NCI-H69 (cell line): ENCODE data around the gene LAMA2.
"Not testable (repeated sequence)": the region's sequence is repeated elsewhere in the genome, so short reads cannot be mapped to it uniquely, and the experiment has no call there.

Experiments
- DNase-seq: peaks from one replicate; lab custom pipeline; 2025; lab: John Stamatoyannopoulos, UW

The LAMA2 gene

GRCh38 chr6:129009851-129010250 is 126.9 kb downstream of the LAMA2 start:
- DNase-seq, result peak; percentile 3

GRCh38 chr6:129014302-129014701 is 131.4 kb downstream of the LAMA2 start:
- no peak for DNase-seq

DNA sequence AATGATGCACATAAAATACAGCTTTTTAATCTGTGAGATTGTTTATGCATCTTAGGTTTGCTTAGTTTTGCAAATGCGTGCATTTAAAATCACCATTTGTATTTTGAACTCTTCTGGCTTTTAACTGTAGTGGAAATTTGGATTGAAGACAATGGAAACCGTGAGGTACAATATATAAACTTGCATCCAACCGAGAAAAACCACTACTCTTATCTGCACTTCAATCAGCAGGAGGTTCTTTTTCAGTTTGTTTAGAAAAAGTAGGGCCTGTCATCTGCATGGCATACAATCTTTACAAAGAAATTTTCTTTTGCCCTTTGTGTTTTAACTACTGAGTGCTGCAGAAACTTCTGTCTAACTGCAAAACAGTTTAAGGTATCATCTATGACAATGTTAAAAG is 132.8 kb downstream of the LAMA2 start:
- DNase-seq, result no peak

GRCh38 chr6:129016844-129017243 is 133.9 kb downstream of the LAMA2 start:
- no peak for DNase-seq

DNA sequence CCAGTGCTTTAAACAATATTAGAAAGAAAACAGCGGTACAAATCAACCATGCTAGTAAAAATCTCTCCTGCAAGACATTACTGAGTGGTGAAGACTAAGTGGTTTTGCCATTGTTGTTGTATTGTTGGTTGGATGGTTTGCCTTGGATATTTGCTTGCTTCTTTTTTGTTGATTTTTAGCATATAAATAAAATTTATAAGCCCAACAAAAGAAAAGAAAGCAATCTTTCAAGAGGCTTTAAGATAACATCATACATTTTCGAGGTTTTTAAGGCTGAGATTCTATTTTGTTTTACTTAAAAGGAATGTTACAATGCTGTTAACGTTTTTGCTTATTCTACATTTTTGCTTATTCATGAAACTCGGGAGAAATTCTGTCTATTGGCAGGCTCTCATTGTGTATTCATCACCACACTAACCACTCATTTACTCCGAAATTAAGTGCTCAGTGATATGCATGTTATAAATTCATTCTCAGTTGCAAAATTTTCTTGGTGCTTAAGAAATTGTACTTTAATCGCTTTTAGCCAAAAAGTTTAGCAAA is 139.1 kb downstream of the LAMA2 start:
- DNase-seq, result no peak

DNA sequence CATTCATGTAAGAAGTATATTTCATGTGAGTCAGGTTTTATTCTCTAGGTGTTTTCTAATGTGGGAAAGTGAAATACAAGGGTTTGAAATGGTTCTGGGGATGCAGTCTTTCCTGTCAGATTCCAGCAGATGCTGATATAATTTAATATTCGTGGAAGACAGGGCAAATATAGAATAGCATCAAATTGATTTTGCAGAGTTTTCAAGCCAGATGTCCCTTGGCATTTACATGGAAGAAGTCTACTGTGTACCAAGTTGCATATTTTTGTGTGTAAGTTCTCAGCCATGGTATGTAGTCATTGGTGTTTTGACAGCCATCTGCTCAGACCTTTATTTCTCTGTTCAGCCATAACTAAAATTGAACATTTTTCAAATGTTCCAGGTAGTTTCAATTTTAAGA is 143.7 kb downstream of the LAMA2 start:
- no peak for DNase-seq

GRCh38 chr6:129029778-129030177 is 146.8 kb downstream of the LAMA2 start:
- DNase-seq, result no peak

DNA sequence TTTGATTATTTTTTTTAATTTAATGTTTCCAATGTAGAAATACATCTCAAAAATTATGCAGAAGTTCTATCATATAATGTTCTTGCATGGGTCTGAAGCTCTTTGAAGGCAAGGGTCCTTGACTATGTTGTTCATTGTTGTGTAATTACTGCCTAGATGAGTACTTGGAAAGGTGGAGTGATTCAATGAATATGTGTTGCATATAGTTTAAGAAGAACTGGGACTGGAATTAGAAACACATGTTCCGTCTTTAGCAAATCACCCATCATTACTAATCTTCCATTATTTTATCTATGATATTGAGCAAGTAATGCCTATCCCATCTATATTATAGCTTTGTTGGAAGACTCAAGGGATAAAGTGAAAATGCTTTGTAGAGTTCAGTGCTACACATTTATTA is 147.3 kb downstream of the LAMA2 start:
- no peak for DNase-seq

GRCh38 chr6:129031051-129031599 is 148.2 kb downstream of the LAMA2 start:
- DNase-seq, result no peak

GRCh38 chr6:129032602-129033001 is 149.7 kb downstream of the LAMA2 start:
- DNase-seq, result no peak

DNA sequence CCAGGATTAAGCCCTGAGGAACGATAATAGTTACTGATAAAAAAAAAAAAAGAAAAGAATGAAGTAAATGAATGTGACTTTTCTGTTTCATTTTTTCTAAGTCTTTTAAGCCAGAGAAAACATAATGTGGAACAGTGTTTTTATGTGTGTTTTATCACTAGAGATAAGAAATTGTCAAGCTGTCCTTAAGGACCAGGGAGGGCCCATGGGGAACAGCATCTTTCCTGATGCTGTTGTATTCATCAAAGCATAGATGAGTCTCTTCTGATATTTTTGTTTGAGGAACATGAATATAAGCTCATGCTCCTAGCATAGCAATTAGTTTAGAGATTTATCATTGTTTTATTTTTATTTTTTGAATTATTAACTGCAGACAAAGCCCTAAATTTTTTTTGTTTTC is 150.2 kb downstream of the LAMA2 start:
- no peak for DNase-seq

GRCh38 chr6:129033581-129033980 is 150.6 kb downstream of the LAMA2 start:
- no peak for DNase-seq

DNA sequence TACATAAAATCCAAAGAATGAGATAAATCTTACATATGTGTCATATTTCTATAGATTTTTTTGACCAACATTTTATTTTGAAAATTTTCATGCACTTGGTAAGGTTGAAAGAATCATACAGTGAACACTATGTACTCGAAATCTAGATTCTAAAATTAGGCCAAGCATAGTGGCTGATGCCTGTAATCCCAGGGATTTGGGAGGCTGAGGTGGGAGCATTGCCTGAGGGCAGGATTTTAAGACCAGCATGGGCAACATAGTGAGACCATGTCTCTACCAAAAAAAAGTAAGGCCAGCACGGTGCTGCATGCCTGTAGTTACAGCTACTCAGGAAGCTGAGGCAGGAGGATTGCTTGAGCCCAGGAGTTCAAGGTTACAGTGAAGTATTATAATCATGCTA is 158.6 kb downstream of the LAMA2 start:
- DNase-seq, result no peak

GRCh38 chr6:129046526-129046925 is 163.6 kb downstream of the LAMA2 start:
- DNase-seq, result no peak

- DNase-seq, result no peak
Measured at GRCh38 chr6:129047834-129048233, 164.9 kb downstream of the LAMA2 start.

DNA sequence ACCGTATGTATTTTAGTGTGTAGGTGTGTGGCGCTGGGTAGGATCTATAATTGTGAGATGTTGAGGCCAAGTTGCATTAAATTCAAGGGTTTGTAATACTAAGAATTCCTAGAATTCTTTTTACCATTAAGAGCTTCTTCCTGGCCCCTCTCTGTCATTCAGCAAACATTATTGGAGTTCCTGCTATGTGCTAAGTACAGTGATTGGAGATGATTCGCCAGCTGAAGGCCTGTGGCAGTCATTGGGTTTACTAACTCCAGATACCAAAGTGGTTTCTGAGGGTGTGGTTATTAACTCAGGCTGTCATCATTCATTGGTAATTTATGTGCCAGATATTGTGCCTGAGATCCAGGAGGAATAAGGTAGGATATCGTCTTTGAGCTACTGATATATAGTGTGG is 167.1 kb downstream of the LAMA2 start:
- DNase-seq, result no peak

DNA sequence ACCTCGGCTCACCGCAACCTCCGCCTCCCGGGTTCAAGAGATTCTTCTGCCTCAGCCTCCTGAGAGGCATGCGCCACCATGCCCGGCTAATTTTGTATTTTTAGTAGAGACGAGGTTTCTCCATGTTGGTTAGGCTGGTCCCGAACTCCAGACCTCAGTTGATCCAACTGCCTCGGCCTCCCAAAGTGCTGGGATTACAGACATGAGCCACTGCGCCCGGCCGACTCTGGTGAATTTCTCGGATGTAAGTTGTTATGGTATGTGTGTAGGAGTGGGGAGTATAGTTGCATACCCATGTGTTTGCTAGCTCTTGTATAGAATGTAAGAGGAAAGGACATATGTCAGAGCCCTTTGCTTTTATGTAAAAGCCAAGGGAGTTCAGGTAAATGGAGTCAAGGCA is 170.2 kb downstream of the LAMA2 start:
- not testable (repeated sequence) for DNase-seq

GRCh38 chr6:129055796-129056195 is 172.9 kb downstream of the LAMA2 start:
- DNase-seq, result no peak

- no peak for DNase-seq
Measured at GRCh38 chr6:129059650-129060049, 176.7 kb downstream of the LAMA2 start.

- no peak for DNase-seq
Measured at GRCh38 chr6:129069006-129069405, 186.1 kb downstream of the LAMA2 start.

GRCh38 chr6:129073051-129073450 is 190.1 kb downstream of the LAMA2 start:
- DNase-seq, result no peak

DNA sequence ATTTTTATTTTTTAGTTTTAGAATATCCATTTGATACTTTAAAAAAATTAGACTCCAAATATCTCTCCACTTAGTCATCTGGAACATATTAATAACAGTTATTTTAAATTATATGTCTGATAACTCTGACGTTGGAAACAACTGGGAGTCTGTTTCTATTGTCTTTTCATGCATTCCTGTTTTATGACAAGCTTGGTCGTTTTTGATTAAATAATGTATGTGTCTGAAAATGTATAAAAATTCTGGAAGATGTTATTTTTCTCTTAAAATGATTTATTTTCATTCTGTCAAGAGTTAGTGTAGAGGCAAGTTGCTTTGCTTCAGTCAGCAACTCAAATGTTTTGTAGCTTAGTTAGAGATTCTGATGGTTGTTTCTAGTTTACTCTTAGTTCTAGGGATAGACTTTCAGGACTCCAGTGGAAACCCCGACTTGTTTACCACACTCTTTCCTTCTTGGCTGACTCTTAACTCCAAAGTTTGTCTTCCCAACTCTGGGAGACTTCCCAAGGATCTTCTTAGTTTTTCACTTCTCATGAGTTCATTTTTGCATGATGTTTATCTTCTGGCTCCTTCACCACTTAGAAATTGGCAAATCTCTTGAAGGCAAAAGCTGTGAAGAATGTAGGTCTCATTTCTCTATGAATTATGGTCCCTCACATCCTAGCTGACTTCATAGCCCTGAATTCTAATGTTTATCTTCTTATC is 190.9 kb downstream of the LAMA2 start:
- no peak for DNase-seq

DNA sequence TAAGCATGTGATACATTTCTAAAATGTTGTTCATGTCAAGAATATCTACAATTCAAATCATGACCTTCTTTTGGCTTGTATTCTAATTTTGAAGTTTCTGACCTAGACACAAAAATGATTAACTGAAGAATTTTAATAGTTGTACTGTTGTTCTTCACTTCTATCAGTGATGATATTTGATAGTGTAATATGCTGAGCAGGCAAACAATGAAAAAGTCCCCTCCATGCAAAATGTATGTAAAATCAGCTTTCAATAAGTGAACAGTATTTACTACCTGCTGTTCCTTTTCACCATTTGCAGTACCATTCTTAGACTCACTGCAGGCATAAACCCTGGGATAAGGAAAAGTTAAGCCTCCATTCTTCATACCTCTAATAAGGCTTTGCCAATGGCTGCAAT is 201.5 kb downstream of the LAMA2 start:
- DNase-seq, result no peak

GRCh38 chr6:129088481-129088880 is 205.5 kb downstream of the LAMA2 start:
- DNase-seq, result not testable (repeated sequence)
